Naive B cell (primary cell): ENCODE measurements around the gene DIP2C. TPM values are rescaled to one million over a fixed set of nuclear protein-coding genes. Genes with fewer than 3 reads are reported as not detected.
"Not testable (repeated sequence)": the region's sequence is repeated elsewhere in the genome, so short reads cannot be mapped to it uniquely, and the experiment has no call there.

Experiments used
- ATAC-seq, 2 donors: fragments of 150-1000 bp; cut with Tn5 transposase; 2 replicates each; pipeline ENCODE4 v1.10.0; 2021; ENCODE audit warnings: low read depth in 2 of 2, mild to moderate bottlenecking in 2 of 2, moderate library complexity in 2 of 2
- DNase-seq: peaks from one replicate; pipeline ENCODE4 v3.0.0; 2022
- H3K27ac Mint-ChIP-seq, 6 donors: one replicate each; pipeline ENCODE4 v1.8.0; 2020 to 2022; ENCODE audit warnings: mild to moderate bottlenecking in 6 of 6, mixed read lengths in 6 of 6, moderate library complexity in 5 of 6, inconsistent platforms in 2 of 6
- H3K27me3 Mint-ChIP-seq, 3 donors: one replicate each; pipeline ENCODE4 v1.8.0; 2021 to 2022; ENCODE audit warnings: mixed read lengths in 3 of 3, mild to moderate bottlenecking in 1 of 3
- H3K36me3 Mint-ChIP-seq, 2 donors: one replicate each; pipeline ENCODE4 v1.8.0; 2020 to 2022; ENCODE audit warnings: mixed read lengths in 2 of 2, inconsistent platforms in 1 of 2, mild to moderate bottlenecking in 1 of 2
- H3K4me1 Mint-ChIP-seq, 3 donors: one replicate each; pipeline ENCODE4 v1.8.0; 2020 to 2022; ENCODE audit warnings: mixed read lengths in 3 of 3, inconsistent platforms in 1 of 3, mild to moderate bottlenecking in 1 of 3, moderate library complexity in 1 of 3
- H3K4me3 Mint-ChIP-seq, 8 donors: one replicate each; pipeline ENCODE4 v1.8.0; 2020 to 2022; ENCODE audit warnings: mild to moderate bottlenecking in 8 of 8, mixed read lengths in 8 of 8, moderate library complexity in 8 of 8, inconsistent platforms in 2 of 8
- H3K9me3 Mint-ChIP-seq, 7 donors: one replicate each; pipeline ENCODE4 v1.8.0; 2020 to 2022; ENCODE audit warnings: mixed read lengths in 7 of 7, mild to moderate bottlenecking in 5 of 7, inconsistent platforms in 2 of 7, moderate library complexity in 1 of 7
- polyA plus RNA-seq, 6 donors: library from polyadenylated mRNA; unstranded; fragments of 300-500 nt; fragmentation: Illumina TruSeq; gene quantifications; one replicate each; pipeline ENCODE4 v1.2.3, GENCODE V29; 2021; ENCODE audit warnings: low read depth in 6 of 6

The DIP2C gene
- polyA plus RNA-seq, 6 donors from 2014 or later: 0.36 to 1.7 (median 0.78) TPM; not detected in 1

DNA sequence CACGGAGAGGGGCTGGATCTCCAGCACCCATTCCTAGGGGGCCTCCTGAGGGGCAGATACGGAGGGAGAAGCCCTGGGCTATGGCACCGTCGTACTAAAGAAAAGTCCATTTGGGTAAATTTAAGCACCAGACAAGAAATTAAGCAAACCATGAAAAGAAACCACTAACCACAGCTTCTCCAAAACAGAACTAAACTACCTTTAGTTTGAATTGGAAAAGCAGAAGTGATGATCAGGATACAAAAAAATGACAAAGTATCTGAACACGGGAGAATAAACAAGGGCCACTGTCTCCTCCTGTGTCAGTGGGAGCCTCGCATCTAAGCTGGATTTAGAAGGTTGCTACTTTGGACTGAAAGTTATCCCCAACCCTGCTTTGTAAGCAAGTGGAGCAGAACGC lies 69.1 kb downstream of the DIP2C start:
- no peaks in the 10 kb centered on the region for H3K36me3 Mint-ChIP-seq
- peak overlapping the region; percentile 16 to 89 (median 75) for H3K4me3 Mint-ChIP-seq
- ATAC-seq: peak; percentile 77 to 83
- peak overlapping the region in 5 of 6 donors; percentile 3 to 77 (median 64) for H3K27ac Mint-ChIP-seq
- peak; percentile 64 for DNase-seq
- peaks cover 0 to 4% (median 0%) of the 10 kb centered on the region in 7 donors for H3K9me3 Mint-ChIP-seq
- H3K4me1 Mint-ChIP-seq: peaks cover 25 to 31% (median 27%) of the 10 kb centered on the region in 3 donors
- H3K27me3 Mint-ChIP-seq: peaks cover 56 to 76% (median 63%) of the 10 kb centered on the region in 3 donors

DNA sequence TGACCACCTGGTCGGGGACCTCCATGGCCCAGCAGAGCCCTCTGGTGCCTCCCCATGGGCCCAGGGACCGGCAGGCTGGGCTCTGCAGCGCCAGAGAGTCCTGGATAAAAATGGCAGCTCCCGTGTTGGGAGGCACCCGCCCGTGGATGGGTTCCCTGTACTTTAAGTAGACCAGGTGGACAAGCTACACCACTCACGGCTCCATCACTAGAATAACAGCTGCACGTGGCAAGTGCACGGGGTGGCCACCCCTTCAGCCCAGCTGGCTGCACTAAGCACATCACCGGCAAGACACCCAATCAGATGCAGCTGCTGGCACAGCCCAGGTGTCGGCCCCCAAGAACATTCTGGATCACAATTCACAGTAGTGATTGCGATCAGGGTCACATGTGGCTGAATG lies 69.8 kb downstream of the DIP2C start:
- DNase-seq (peak; percentile 20), ATAC-seq (peak; percentile 43 to 59)
- Mint-ChIP-seq H3K4me3 (peak overlapping the region; percentile 16 to 89 (median 75)), H3K9me3 (peaks cover 0 to 4% (median 0%) of the 10 kb centered on the region in 7 donors), H3K36me3 (no peaks in the 10 kb centered on the region), H3K27me3 (peaks cover 59 to 74% (median 66%) of the 10 kb centered on the region in 3 donors), H3K4me1 (peaks cover 25 to 31% (median 27%) of the 10 kb centered on the region in 3 donors), H3K27ac (peak overlapping the region in 3 of 6 donors; percentile 64 to 77 (median 72))

DNA sequence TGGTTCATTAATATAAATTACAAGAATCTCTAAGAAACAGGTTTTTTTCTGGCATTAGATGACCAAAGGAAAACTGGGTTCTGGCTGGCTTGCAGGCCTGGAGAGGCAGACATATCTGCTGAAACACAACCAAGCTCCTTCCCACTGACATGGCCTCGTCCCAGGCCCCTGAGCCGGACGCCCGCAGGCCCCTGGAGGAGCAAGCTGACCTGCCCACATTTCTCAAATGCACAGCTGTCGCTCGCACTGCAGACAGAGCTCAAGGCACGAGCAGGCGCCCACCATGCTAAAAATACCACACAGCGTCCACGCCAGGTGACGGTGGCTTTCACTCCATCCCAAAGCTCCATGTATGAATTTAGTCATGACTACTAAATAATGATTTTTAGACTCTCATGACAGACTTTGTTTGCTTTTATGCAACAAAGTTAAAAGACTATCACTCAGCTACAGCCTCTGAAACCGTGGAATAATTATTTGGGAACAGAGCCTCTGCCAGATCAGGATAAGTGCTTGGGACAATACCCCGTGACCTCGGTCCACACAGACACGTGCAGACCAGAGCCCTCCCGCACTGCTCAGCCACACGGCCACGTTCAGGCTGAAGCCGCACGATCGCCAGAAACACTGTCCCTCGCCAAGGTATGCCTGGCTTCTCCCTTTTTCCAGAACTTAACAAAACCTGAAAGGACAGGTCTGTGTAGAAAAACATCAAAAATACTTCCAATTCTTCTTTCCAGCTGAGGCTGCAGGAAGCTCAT lies 71.1 kb downstream of the DIP2C start:
- H3K27me3 Mint-ChIP-seq: peaks cover 58 to 66% (median 66%) of the 10 kb centered on the region in 3 donors
- H3K36me3 Mint-ChIP-seq: no peaks in the 10 kb centered on the region
- peaks cover 0 to 4% (median 0%) of the 10 kb centered on the region in 7 donors for H3K9me3 Mint-ChIP-seq
- peak overlapping the region in 2 of 8 donors; percentile 1 to 53 for H3K4me3 Mint-ChIP-seq
- peak overlapping the region in 2 of 6 donors; percentile 44 to 72 for H3K27ac Mint-ChIP-seq
- DNase-seq (no peak), ATAC-seq (no peak)
- H3K4me1 Mint-ChIP-seq: peaks cover 25 to 28% (median 27%) of the 10 kb centered on the region in 3 donors

DNA sequence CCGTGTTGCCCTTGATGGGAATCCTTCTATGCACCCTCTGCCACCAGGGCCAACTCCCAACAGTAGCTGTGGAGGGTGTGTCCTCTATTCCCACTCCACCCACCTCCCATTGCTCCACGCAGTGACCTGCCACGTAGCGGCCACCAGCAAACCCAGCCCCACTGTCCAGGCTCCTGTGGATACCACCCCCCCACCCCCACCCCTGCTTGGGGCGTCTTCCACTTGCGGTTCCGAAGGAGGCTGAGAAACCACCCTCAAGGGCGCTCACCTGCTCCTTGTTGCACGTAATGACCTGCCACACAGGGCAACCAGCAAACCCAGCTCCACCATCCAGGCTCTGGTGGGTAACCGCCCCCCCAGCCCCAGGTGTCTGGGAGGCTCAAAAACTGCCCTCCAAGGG lies 72.0 kb downstream of the DIP2C start:
- H3K4me3 Mint-ChIP-seq: no peak overlapping the region
- no peaks in the 10 kb centered on the region for H3K36me3 Mint-ChIP-seq
- peaks cover 25 to 28% (median 27%) of the 10 kb centered on the region in 3 donors for H3K4me1 Mint-ChIP-seq
- peaks cover 0 to 4% (median 0%) of the 10 kb centered on the region in 7 donors for H3K9me3 Mint-ChIP-seq
- H3K27me3 Mint-ChIP-seq: peaks cover 57 to 58% (median 57%) of the 10 kb centered on the region in 3 donors
- H3K27ac Mint-ChIP-seq: no peak overlapping the region
- ATAC-seq (no peak), DNase-seq (no peak)

DNA sequence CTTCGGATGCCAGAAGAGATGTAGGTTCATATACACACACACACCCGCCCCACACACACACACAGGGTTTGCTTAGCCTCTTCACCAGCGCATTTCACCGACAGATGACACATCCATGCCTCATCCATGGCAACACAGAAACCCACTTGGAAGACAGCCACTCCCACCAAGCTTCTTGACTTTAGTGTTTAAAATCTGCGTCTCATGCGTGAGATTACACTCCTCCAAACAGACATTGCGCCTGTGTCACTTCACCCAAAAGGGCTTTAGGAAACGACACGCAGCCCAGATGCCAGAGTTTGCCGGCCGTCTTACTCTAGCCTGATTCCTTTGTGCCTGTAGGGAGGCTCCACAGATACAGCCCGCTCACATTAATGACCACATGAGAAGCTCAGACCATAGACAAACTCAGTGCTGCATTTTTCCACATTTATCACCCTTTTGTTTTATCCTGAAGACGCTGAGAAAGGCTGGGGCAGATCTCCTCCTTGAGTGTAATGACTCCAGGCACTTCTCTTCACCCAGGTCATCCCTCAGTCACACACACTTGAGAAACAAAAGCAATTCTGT lies 73.8 kb downstream of the DIP2C start:
- no peak for DNase-seq
- ATAC-seq: no peak
- peaks cover 0 to 7% of the 10 kb centered on the region in 2 donors for H3K36me3 Mint-ChIP-seq
- H3K27ac Mint-ChIP-seq: no peak overlapping the region
- H3K9me3 Mint-ChIP-seq: no peaks in the 10 kb centered on the region
- peaks cover 15 to 19% (median 15%) of the 10 kb centered on the region in 3 donors for H3K4me1 Mint-ChIP-seq
- H3K4me3 Mint-ChIP-seq: no peak overlapping the region
- peaks cover 48 to 59% (median 52%) of the 10 kb centered on the region in 3 donors for H3K27me3 Mint-ChIP-seq

DNA sequence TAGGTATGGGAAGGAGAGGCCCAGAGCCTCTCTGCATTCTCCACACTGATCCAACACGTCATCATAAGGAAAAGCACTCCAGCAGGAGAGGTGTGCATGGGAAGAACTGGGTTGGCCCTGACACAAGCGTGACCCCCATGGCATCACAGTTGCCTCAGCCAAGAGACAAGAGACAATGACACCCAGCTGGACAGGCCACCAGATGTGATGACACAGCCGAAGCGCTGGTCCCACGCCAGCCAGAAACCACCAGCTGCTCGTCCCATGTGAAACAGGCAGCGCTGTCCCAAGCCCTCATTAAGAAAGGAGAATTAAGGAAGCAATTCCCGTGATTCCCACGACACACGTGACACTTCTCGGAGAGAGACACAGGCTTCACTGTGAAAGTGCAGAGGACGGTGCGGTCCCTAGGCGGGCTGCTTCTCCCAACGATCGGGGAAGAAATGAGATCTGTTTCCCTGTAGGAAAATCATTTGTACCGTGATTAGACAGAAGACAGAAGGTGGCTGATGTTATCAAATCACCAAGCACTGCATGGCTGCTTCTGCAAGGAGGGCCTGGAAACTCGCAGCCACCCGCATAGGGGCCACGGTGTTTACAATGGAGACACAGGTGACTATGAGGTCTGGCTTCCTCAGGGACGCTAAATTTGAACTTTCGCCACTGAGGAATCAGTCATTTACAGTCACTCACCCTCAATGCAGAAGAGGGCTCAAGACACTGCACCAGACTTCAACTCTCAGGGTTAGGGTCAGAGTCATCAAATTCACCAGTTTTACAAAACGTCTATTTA lies 74.5 kb downstream of the DIP2C start:
- H3K9me3 Mint-ChIP-seq: no peaks in the 10 kb centered on the region
- H3K4me1 Mint-ChIP-seq: peaks cover 8 to 12% (median 8%) of the 10 kb centered on the region in 3 donors
- ATAC-seq: no peak
- no peak overlapping the region for H3K4me3 Mint-ChIP-seq
- peaks cover 42 to 59% (median 52%) of the 10 kb centered on the region in 3 donors for H3K27me3 Mint-ChIP-seq
- DNase-seq: no peak
- H3K27ac Mint-ChIP-seq: no peak overlapping the region
- H3K36me3 Mint-ChIP-seq: peaks cover 0 to 7% of the 10 kb centered on the region in 2 donors

DNA sequence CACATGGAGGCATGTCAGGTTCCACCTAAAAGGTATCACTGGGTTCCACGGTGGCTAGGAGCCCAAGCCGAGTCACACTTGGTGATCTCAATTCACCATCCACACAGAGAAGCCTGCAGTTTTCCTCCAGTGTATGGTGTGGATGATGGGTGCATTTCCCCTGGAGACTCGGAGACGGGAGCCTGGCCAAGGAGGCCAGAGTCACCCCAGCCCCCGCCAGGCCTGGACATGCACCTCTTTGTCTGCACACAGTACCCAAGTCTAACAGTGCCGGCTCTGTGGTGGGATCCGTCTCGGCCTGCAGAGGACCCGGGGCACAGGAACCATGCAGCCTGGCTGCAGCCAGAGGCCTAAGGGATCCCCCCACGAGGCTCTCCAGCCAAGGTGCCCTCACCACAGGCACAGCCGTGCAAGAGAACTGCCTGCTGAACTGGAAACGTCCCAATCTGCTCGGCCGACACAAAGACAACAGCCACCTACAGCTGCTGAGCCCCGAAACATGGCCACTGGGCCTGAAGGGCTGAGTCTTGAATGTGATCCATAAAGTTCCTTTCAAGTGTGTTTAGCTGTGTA lies 75.2 kb downstream of the DIP2C start:
- Mint-ChIP-seq H3K9me3 (no peaks in the 10 kb centered on the region), H3K4me1 (peaks cover 2 to 4% (median 3%) of the 10 kb centered on the region in 3 donors), H3K27me3 (peaks cover 42 to 53% (median 52%) of the 10 kb centered on the region in 3 donors), H3K27ac (no peak overlapping the region), H3K36me3 (peaks cover 0 to 7% of the 10 kb centered on the region in 2 donors), H3K4me3 (no peak overlapping the region)
- DNase-seq (no peak), ATAC-seq (no peak)

DNA sequence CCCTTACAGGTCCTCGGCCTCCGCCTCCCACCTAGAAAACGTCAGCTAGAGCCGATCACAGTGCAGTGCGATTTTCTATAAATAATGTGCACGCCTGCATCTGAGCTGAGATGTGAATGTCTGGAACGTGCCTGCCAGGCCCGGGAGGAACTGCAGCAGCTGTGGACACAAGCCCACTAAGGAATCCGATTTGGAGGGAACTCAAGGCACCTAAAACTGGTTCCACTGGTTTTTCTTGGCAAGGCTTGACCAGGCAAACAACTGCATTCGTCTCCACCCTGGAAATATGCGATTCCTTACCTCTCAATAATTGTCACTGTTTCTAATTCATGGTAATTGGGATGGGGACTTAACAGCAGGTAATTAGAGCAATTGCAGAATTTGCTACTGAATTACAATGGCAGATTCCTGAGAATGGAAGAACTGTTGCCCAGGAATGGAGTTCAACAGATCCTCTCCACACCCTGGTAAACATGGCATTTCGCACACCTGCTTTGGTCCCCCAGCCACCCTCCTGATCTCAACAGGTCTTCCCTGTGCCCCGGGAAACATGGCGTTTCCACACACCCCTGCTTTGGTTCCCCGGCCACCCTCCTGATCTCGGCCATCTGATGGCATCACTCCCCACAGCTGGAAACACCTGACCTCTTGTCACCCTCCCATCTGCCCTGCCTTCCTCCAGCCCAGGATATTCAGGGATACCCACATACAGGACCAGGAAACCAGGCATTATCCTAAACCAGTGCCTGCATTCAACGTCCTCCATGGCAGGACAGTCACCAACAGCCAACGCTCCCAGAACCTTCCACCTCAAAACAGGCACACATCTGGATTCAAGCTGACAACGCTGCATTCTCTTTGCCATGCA lies 76.0 kb downstream of the DIP2C start:
- DNase-seq: no peak
- peaks cover 35 to 52% (median 46%) of the 10 kb centered on the region in 3 donors for H3K27me3 Mint-ChIP-seq
- H3K4me1 Mint-ChIP-seq: peaks cover 0 to 3% (median 0%) of the 10 kb centered on the region in 3 donors

DNA sequence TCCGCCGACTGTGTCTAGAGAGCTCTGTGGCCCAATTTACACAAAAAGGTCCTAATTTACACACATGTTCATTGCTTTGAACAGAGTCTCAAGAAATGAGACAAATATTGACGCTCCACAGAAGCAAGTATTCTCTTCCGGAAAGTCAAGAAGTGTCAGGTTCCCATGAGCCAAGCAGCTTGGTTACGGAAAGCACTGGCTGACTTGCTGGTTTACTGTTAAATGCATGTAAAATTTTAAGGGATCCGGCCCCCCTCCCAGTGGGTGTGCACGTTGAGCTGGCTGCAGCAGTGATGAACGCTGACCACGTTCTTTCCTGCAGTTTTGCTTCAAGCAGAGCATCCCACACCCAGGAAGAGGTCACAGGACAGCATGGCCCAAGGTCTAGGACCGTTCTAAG lies 76.8 kb downstream of the DIP2C start:
- Mint-ChIP-seq H3K4me3 (no peak overlapping the region), H3K9me3 (no peaks in the 10 kb centered on the region), H3K4me1 (peaks cover 0 to 4% (median 0%) of the 10 kb centered on the region in 3 donors), H3K27me3 (peaks cover 29 to 50% (median 38%) of the 10 kb centered on the region in 3 donors), H3K36me3 (peaks cover 0 to 7% of the 10 kb centered on the region in 2 donors), H3K27ac (peak overlapping the region in 1 of 6 donors; percentile 33)
- DNase-seq (no peak), ATAC-seq (no peak)

More for the DNA sequence above, 76.0 kb downstream of the DIP2C start:
- no peak for ATAC-seq
- H3K9me3 Mint-ChIP-seq: no peaks in the 10 kb centered on the region
- H3K4me3 Mint-ChIP-seq: no peak overlapping the region
- no peak overlapping the region for H3K27ac Mint-ChIP-seq
- H3K36me3 Mint-ChIP-seq: peaks cover 0 to 7% of the 10 kb centered on the region in 2 donors

DNA sequence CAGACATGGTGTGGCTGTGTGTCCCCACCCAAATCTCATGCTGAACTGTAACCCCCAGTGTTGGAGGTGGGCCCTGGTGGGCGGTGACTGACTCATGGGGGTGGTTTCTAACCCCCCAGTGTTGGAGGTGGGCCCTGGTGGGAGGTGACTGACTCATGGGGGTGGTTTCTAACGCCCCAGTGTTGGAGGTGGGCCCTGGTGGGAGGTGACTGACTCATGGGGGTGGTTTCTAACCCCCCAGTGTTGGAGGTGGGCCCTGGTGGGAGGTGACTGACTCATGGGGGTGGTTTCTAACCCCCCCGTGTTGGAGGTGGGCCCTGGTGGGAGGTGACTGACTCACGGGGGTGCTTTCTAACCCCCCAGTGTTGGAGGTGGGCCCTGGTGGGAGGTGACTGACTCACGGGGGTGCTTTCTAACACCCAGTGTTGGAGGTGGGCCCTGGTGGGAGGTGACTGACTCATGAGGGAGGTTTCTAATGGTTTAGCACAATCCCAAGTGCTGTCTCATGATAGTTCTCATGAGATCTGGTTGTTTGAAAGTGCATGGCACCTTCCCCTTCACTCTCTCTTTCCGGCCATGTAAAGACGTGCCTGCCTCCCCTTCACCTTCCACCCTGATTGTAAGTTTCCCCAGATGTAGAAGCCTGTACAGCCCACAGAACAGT lies 78.7 kb downstream of the DIP2C start:
- not testable (repeated sequence) for H3K9me3 Mint-ChIP-seq, H3K27ac Mint-ChIP-seq, H3K4me3 Mint-ChIP-seq, DNase-seq, H3K36me3 Mint-ChIP-seq, ATAC-seq, H3K4me1 Mint-ChIP-seq
- peaks cover 20 to 32% (median 23%) of the 10 kb centered on the region in 3 donors for H3K27me3 Mint-ChIP-seq

DNA sequence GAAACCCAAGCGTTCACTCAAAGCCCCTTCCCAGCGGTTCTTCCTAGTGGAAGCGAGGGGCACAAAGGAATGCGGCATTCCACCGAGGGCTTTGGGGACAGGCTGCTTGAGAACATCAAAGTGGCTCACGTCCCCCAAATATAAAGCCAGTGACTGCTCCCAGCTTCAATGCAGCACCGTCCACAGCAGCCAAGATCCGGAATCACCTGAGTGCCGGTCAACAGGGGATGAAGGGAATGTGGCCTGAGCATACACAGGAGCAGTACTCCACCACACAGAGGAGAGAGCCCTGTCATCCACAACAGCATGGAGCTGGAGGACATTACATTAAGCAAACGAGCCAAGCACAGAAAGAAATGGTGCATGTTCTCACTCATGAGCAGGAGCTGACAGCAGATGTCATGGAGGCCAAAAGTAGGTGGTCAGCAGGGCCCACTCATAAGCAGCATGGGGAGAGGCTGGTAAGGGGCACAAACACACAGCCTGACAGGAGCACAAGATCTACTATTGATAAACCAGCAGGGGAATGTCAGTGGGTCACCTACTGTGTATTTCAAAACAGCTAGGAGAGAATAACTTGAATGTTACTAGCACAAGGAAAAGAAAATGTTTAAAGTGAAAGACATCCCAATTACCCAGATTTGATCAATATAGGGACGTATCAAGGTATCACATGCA lies 79.5 kb downstream of the DIP2C start:
- peaks cover 0 to 7% of the 10 kb centered on the region in 2 donors for H3K36me3 Mint-ChIP-seq
- H3K4me3 Mint-ChIP-seq: no peak overlapping the region
- peaks cover 0 to 4% (median 0%) of the 10 kb centered on the region in 3 donors for H3K4me1 Mint-ChIP-seq
- H3K27ac Mint-ChIP-seq: no peak overlapping the region
- no peaks in the 10 kb centered on the region for H3K9me3 Mint-ChIP-seq
- DNase-seq: no peak
- no peak for ATAC-seq
- peaks cover 15 to 32% (median 16%) of the 10 kb centered on the region in 3 donors for H3K27me3 Mint-ChIP-seq
